Islet of Langerhans (tissue), 1 donor: ENCODE measurements around the gene DNAH1.

Source experiments
- FAIRE-seq: peaks from one replicate; lab custom pipeline; 2011; peaks lifted over from hg19 to GRCh38; lab: Jason Lieb, UNC

DNAH1 gene

DNA sequence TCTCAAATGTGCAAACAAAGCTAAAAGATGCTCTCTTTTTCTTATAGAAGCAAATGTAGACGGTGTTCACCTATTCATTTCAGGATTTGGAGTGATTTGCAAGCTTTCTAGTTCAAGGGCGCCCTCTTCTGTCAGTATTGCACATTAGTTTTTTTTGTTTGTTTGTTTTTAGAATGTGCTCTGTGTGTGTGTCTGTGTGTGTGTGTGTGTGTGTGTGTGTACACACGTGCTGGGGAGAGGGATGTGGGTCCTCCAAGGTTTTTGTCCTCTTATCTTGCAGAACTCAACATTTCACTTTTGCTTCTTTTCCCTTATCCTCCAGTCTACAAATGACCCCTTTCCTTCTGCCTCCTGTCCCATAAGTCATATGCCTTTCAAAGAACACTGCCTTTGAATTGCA lies 23.5 kb downstream of the DNAH1 start:
- peak; percentile 93 for FAIRE-seq

DNA sequence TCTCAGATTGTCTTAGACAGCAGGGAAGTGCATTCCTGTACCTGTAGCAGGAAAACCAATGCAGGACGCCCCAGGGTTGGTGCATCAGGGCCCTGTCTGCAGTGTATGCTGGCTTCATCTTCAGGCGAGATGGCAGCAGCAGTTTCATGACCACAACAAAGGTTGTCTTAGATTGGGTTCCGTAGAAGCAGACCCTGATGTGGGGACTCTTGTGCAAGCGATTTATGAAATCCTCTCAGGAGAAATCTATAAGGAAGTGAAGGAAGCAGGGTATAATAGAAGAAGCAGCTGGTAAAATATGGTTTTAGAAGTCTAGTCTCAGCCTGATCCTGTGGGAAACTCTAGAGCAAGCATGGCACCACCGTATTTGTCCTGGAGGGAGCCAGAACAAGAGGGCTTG lies 25.0 kb downstream of the DNAH1 start:
- no peak for FAIRE-seq

DNA sequence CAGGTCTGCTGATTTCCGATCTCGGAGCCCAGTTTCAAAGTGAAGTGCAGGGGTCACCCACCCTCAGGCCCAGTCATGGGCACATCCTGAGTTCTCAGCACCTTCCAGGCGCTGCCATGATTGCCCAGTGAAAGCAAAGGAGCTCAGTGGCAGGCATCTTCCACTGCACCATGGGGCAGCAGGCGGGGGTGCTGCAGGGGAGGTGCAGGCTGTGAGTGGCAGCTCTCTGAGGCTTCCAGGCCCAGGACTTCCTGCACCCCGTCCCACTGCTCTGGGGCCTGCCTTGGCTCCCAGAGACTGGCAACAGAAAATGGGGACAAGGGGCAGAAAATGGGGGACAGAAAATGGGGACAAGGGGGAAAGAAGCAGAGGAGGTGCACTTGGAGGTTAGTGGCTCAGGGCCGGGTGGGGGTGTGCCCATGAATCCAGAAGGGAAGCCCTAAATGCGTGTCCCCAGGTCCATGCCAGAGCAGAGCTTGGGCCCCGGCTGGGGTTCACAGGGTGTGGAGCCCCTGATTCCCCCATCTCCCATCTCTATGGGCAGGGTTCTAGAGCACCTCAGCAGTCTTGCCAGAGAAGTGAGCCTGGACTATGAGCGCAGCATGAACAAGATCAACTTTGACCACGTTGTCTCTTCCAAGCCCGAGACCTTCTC lies 28.0 kb downstream of the DNAH1 start:
- FAIRE-seq = no peak

DNA sequence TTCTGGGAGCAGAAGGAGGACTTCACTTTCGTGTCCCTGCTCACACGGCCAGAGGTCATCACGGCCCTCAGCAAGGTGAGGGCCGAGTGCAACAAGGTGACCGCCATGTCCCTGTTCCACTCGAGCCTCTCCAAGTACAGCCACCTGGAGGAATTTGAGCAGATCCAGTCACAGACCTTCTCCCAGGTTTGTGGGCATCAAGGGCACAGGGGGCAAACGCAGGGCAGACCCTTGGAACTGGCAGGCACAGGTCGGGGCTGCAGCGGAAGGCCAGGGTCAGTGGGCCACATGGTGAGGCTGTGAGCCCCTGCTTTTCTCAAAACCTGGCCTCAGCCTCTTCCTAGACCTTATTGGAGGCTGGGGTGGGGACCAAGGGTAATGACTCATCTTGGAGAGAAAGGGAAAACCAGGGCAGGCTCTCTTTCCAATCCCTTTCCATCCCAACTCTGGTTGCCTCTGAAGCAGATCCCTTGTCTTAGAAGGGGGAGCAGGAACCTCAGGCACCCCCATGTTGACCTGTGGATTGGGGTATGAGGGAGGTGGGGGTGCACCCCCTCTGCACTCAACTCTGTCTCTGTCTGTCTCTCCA lies 29.5 kb downstream of the DNAH1 start:
- FAIRE-seq = no peak

DNA sequence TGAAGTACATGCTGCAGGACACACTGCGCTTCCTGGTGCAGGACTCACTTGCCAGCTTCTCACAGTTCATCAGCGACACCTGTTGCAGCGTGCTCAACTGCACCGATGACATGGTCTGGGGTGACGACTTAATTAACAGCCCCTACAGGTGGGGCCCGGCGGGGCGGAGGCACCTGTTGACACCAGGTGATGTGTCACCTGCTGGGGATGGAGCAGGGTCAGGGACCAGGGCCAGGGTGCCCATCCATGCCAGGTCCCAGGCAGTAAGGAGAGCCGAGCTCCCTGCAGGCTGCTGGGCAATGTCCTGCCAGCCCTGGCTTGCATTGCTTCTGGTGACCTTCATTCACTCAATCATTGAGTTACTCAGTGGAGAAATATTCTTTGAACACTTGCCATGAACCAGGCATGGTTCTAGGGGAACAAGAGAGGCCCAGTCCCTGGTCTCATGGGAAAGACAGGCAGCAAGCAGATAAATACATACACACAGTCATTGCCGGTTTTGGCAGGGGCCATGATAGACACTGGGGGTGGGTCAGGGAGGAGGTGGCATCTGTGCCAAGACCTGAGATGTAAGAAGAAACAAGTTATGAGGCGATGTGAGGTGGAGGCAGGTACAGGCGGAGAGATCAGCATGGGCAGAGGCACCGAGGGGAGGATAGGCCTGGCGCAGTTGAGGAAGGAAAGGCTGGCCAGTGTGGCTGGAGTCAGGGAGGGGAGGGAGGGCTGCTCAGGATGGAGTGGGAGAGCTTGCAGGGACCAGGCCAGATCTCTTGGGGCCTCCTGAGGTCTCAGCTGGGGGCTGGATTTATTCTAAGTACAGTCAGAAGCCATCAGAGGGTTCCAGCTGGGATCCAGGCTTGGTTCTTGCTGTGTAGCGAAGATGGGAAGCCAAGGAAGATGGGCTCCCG lies 30.8 kb downstream of the DNAH1 start:
- FAIRE-seq = no peak

DNA sequence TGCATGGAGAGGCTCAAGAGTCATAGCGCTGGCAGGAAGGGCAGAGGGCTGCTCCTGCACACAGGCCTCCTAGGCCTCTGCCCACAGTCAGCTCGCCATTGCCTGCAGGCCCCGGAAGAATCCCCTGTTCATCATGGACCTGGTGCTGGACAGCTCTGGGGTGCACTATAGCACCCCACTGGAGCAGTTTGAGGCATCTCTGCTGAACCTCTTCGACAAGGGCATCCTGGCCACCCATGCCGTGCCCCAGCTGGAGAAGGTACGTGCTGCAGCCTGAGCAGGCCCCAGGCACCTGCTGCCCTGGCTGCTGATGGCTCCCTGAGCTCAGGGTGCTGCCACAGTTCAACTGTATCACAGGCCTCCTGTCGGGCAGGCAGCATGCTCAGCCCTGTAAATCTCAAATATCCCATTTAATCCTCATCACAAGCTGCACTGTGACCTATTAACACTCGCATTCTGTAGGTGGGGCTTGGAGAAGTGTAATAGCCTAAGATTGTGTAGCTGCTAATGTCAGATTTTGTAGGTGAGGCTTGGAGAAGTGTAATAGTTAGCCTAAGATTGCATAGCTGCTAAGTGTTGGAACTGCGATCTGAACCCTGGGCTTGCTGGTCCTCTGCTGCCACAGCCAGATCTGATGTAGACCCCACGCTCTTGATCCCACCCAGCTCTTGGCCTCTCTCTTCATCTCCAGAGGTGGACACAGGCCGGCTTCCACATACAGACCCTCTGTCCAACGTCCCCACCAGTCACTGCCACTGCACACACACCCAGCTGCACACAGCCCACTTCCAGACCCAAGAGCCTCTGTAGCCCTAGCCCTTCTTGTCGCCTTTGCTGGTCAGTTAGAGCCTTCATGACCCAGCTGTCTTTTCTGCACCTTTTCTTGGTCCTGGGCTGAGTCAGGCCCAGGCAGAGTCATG lies 31.9 kb downstream of the DNAH1 start:
- no peak for FAIRE-seq

DNA sequence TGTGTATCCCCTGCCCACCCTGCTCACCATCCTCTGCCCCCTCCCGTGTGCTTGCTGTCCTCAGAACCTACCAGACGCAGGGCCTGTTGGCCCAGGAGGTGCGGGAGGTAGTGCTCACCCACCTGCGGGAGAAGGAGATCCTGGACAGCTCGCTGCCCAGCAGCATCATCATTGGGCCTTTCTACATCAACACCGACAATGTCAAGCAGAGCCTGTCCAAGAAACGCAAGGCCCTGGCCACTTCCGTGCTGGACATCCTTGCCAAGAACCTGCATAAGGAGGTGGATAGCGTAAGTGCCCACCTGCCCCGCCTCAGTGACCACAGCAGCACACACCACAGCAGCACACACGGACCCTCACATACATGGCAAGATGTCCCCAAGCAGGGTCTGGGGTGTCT lies 33.0 kb downstream of the DNAH1 start:
- no peak for FAIRE-seq

DNA sequence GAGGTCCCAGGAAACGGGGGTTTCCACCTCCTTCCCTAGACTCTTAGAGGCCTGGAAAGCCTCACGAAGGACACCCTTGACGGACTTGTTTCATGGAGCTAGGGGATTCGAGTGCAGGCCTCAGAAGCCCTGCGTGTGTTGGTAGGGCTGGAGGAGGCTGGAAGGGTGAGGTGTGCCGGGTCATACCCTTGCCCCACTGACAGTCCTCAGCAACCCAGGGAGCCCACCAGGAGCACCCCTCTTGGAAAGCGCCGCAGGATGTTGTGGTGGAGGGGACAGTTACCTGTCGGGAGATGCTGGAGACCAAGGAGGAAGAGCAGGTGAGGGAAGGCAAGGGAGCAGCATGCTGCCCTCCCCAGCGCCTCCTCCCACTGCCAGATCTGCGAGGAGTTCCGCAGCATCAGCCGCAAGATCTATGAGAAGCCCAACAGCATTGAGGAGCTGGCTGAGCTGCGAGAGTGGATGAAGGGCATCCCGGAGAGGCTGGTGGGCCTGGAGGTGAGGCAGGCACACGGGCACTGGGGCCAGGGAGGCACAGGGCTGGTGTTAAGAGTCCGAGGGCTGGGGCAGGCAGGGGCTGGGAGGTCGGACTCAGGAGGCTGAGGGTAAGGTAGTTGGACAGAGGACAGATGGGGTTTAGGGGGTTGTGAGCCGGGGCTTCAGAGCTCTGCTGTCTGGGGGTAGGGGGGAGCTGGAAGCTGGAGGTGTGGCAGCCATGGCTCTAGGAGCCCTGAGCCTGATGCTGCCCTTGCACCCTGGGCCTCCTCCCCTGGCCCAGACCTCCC lies 33.7 kb downstream of the DNAH1 start:
- no peak for FAIRE-seq

DNA sequence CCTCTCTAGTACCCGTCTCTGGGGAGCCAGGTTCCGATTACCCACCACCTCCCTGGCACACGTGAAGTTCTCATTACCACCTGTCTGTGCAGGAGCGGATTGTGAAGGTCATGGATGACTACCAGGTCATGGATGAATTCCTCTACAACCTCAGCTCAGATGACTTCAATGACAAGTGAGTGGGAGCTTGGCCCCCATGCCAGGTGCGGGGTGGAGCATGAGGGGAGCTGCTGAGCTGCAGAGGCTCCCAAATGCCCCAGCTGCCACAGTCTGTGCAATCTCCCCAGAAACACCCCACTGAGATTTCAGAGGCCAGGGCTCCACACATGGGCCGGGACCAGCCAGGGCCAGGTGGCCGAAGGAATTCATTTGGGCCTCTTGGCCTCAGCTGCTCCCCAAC lies 34.3 kb downstream of the DNAH1 start:
- no peak for FAIRE-seq

DNA sequence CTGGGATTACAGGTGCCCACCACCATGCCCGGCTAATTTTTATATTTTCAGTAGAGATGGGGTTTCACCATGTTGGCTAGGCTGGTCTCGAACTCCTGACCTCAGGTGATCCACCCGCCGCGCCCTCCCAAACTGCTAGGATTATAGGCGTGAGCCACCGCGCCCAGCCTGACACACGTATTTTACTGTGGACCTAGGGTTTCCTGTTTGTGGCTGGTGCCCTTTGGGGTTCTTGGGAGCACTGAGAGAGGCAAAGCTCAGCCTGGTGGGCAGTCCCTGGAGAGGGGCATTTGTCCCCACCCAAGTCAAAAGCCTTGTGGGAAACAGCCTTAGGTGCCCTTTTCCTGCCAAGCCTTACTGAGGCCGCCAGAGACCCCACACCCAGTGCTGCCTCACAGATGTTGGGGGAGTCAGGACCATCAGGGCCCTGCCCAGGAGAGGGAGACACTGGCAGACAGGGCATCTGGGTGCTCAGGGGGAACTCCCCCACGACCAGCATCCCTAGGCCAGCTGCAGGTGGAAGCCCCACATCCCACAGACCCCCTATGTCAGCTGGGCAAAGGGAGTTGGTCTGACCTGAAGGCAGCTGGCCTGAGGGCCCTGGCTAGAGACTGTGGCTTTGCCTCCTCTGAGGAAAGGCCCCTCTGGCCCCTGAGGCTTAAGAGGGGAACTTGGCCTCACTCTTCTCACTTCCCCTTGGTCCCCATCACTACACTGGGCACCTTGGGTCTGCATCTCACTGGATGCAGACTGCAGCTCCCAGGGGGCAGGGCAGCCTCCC lies 35.1 kb downstream of the DNAH1 start:
- no peak for FAIRE-seq

DNA sequence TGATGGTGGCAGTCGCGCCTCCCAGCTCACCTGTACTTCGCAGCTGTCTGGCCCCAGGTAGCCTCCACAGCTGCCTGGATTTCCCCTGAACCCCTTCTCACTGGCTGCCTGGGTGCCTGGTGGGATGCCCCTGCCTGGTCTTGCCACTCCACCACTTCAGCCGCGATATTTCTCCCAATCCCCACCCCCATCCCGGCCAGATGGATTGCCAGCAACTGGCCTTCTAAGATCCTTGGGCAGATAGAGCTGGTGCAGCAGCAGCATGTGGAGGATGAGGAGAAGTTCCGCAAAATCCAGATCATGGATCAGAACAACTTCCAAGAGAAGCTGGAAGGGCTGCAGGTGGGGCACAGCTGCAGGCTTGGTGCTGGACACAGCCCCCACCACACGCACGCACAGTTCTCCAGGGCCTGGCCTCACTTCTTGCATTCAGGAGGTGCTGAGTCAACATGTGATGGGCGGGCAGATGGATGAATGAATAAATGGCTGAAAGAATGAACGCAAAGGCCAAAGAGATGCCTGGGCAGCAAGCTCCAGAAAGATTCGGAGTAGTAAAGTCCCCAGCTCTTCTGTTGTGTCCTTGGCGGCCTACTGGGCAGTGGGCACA lies 35.7 kb downstream of the DNAH1 start:
- FAIRE-seq = no peak

DNA sequence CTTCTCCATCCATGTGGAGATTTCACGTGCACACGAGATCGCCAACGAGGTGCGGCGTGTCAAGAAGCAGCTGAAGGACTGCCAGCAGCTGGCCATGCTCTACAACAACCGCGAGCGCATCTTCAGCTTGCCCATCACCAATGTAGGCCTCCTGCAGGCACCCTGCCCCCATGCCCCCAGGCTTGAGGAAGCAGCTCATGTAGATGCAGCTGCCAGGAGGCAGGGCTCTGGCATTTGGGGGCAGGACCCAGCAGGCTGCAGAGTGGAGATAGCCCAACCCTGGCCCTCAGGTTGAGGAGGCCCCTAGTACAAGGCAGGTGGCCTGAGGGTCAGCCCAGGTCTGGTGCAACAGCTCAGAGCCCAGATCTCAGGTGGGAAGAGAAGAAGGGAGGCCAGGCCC lies 36.4 kb downstream of the DNAH1 start:
- no peak for FAIRE-seq

DNA sequence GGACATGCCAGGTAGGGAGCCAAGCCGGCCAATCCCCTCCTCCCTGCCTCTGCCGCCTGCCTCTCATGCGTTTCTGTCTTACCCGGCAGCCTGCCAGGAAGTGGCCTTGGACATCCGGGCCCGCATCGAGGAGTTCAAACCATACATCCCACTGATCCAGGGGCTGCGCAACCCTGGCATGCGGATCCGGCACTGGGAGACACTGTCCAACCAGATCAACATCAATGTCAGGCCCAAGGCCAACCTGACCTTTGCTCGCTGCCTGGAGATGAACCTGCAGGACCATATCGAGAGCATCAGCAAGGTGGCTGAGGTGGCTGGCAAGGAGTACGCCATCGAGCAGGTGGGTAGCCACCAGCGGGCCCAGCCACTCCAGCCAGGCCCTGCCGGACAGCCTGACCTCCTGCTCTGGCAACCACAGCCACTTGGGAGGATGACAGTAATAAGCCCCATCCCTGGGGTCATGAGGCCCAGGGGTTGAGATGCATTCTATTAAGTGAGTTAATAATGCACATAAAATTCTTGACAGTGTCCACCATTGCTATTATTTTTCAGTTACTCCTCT lies 37.3 kb downstream of the DNAH1 start:
- no peak for FAIRE-seq

DNA sequence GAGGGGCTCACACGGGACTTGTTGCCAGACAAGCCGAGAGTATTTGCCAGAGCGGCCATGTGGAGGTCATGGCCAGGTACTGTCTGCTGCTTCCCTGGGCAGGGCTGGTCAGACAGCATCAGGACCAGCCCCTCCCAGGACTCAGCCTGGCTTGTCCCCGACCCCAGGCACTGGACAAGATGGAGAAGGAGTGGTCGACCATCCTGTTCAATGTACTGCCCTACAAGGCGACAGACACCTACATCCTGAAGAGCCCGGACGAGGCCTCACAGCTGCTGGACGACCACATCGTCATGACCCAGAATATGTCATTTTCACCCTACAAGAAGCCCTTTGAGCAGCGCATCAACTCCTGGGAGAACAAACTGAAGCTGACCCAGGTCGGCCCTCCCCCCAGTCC lies 38.6 kb downstream of the DNAH1 start:
- FAIRE-seq = no peak

DNA sequence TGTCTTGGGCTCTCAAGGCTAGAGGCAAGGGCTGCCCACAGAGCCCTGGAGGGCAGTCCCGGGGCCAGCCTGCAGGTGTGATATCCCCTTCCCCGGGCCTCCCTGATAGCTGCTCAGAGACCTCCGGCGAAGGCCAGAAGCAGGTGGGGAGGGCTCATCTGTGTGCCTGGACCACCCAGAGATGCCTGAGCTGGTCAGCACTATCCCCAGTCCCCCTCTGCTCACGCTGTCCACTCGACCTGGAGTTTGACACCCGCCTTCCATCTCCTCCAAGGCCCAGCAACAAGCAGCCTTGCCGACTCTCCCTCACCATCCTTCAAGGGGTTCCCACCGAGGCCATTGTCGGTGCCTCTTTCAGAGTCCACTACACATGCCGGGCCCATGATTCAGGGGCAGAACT lies 39.4 kb downstream of the DNAH1 start:
- no peak for FAIRE-seq

DNA sequence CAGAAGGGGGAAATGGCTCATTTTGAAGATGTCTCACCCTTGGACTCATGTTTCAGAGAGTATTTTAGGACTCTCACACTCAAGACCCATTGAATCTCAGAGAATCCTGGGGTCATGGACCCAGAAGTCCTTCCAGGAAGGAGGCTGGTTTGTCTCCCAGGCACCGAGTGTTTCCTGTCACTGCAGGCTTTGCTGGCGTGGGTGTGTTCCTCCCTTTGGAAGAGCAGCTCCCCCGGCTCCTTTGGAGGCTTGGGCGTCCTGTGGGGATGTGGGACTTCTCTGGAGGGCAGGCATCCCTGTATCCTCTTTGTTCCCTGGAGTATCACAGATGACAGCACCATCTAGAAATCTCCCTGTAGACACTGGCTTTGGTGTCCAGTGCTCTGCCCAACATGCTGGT lies 40.0 kb downstream of the DNAH1 start:
- FAIRE-seq = no peak

DNA sequence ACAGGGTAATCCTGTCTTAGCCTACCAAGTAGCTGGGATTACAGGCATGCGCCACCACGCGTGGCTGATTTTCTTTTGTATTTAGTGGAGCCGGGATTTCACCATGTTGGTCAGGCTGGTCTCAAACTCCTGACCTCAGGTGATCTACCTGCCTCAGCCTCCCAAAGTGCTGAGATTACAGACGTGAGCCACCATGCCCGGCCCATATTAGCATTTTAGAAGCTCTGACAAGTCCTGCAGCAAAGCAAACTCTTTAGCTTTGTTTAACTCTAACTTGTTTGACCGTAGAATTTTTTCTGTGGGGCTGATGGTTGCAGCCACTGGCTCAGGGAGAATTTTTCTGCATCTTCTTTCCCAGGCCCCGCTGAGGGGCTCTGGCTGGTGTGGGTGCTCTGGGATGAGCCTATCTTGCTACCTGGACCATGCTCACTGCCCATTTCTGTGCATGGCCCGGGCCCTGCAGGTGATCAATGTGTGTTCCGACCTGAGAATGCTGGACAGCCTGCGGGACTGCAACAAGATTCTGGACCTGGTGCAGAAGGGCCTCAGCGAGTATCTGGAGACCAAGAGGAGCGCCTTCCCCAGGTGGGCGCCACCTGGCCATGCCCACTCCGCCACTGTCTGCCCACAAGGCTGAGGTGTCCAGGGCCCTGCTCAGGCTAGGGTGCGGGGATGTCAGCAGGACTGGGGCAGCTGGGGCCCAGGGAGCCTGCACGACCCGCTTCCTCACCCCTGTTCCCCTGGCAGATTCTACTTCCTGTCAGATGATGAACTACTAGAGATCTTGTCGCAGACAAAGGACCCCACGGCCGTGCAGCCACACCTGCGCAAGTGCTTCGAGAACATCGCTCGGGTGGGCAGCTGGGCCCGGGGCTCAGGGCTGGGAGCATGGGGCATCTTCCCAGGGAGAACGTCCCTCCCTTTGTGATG lies 41.3 kb downstream of the DNAH1 start:
- FAIRE-seq = no peak

DNA sequence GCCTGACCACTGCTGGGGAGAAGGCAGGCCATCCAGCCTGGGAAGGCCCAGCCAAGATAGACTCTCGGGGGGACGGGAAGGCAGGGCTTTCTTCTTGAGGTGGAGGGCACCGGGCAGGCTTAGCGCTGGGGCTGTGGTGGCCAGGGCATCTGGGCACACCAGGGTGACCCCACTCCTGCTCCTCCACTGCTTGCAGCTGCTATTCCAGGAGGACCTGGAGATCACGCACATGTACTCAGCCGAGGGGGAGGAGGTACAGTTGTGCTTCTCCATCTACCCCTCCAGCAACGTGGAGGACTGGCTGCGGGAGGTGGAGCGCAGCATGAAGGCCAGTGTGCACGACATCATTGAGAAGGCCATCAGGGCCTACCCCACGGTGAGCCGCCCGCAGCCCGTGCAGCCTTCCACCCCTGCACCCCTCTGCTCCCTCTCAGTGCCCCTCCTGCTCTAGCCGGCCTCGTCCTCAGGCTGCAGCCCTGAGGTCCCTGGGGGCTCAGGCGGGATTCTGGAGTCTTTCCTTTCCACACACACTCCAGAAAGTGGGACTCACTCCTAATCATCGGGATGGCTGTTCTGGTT lies 42.3 kb downstream of the DNAH1 start:
- no peak for FAIRE-seq
